ENCODE data around the gene PKNOX2.

Gene PKNOX2

GRCh38 chr11:125351868-125352250 lies 187.3 kb downstream of the PKNOX2 start:
- DNase-seq (ENCODE audit: low read depth, low spot score): no peak
- peaks cover 6% of the 10 kb centered on the region for H3K4me1 ChIP-seq (ENCODE audit: control insufficient read depth, insufficient read depth, low read length)
- no CpG with 5 or more reads among the region's 6 CpGs for WGBS (ENCODE audit: insufficient coverage, insufficient read length)
- H3K27me3 ChIP-seq (ENCODE audit: control insufficient read depth, insufficient read depth, low read length): no peaks in the 10 kb centered on the region; the same call in 1 of the 2 replicates
- H3K36me3 ChIP-seq (ENCODE audit: control insufficient read depth, insufficient read depth, low read length): no peaks in the 10 kb centered on the region
- H3K27ac ChIP-seq (ENCODE audit: low read length): no peak overlapping the region
- H3K9me3 ChIP-seq (ENCODE audit: control insufficient read depth, insufficient read depth, low read length): no peaks in the 10 kb centered on the region
- H3K4me3 ChIP-seq (ENCODE audit: low read length): no peak overlapping the region

DNA sequence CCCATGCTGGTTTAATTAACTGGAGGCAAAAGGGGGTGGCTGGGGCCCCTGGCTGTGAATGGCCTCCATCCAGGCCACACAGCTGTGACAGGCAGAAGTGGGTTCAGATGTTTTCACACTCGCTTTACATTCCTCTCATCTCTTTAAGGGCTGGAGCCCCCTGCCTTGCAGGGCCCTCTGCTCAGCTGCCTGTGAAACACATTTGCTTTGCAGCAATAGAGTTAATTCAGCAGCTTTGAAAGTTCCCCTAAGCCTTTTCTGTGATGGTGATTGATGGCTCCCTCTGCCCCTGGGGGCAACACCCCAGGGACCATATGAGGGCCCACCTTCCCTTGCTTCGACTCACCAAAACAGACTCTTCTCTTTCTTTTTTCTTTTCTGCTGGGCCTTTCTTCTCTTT lies 192.2 kb downstream of the PKNOX2 start:
- H3K4me3 ChIP-seq (ENCODE audit: low read length): no peak overlapping the region
- H3K36me3 ChIP-seq (ENCODE audit: control insufficient read depth, insufficient read depth, low read length): no peaks in the 10 kb centered on the region
- WGBS (ENCODE audit: insufficient coverage, insufficient read length): no CpG with 5 or more reads among the region's 2 CpGs
- H3K9me3 ChIP-seq (ENCODE audit: control insufficient read depth, insufficient read depth, low read length): no peaks in the 10 kb centered on the region
- DNase-seq (ENCODE audit: low read depth, low spot score): no peak
- H3K27me3 ChIP-seq (ENCODE audit: control insufficient read depth, insufficient read depth, low read length): no peaks in the 10 kb centered on the region
- H3K4me1 ChIP-seq (ENCODE audit: control insufficient read depth, insufficient read depth, low read length): no peaks in the 10 kb centered on the region
- H3K27ac ChIP-seq (ENCODE audit: low read length): no peak overlapping the region

- Histone ChIP-seq H3K27me3 (ENCODE audit: control insufficient read depth, insufficient read depth, low read length) (no peaks in the 10 kb centered on the region), H3K36me3 (ENCODE audit: control insufficient read depth, insufficient read depth, low read length) (no peaks in the 10 kb centered on the region), H3K4me1 (ENCODE audit: control insufficient read depth, insufficient read depth, low read length) (no peaks in the 10 kb centered on the region), H3K9me3 (ENCODE audit: control insufficient read depth, insufficient read depth, low read length) (no peaks in the 10 kb centered on the region), H3K27ac (ENCODE audit: low read length) (no peak overlapping the region), H3K4me3 (ENCODE audit: low read length) (no peak overlapping the region)
- WGBS (ENCODE audit: insufficient coverage, insufficient read length): no CpG with 5 or more reads among the region's 8 CpGs
- no peak for DNase-seq (ENCODE audit: low read depth, low spot score)
Observed at GRCh38 chr11:125357551-125357950, 193.0 kb downstream of the PKNOX2 start.

- no peaks in the 10 kb centered on the region for H3K9me3 ChIP-seq (ENCODE audit: control insufficient read depth, insufficient read depth, low read length)
- no peak for DNase-seq (ENCODE audit: low read depth, low spot score)
- no peaks in the 10 kb centered on the region for H3K36me3 ChIP-seq (ENCODE audit: control insufficient read depth, insufficient read depth, low read length)
- no CpG with 5 or more reads among the region's 6 CpGs for WGBS (ENCODE audit: insufficient coverage, insufficient read length)
- no peak overlapping the region for H3K4me3 ChIP-seq (ENCODE audit: low read length)
- H3K27ac ChIP-seq (ENCODE audit: low read length): no peak overlapping the region
- no peaks in the 10 kb centered on the region for H3K4me1 ChIP-seq (ENCODE audit: control insufficient read depth, insufficient read depth, low read length)
- no peaks in the 10 kb centered on the region for H3K27me3 ChIP-seq (ENCODE audit: control insufficient read depth, insufficient read depth, low read length)
Observed at GRCh38 chr11:125358254-125358840, 193.8 kb downstream of the PKNOX2 start.

DNA sequence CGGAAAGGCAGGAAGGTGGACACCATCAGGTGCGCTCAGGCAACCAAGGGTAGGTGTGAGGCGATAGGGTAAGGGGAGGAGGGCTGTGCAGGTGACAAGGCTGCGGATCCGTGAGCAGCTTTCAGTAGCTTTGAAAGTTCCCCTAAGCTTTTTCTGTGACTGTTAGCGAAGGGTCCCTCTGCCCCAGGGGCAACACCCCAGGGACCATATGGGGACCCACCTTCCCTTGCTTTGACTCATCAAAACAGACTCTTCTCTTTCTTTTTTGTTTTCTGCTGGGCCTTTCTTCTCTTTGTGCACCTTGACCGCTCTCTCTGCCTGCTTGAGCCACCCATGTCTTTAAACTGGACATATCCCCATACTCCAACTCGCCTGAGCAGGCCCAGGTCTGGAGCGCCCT lies 194.6 kb downstream of the PKNOX2 start:
- H3K27me3 ChIP-seq (ENCODE audit: control insufficient read depth, insufficient read depth, low read length): no peaks in the 10 kb centered on the region
- no peaks in the 10 kb centered on the region for H3K9me3 ChIP-seq (ENCODE audit: control insufficient read depth, insufficient read depth, low read length)
- no CpG with 5 or more reads among the region's 9 CpGs for WGBS (ENCODE audit: insufficient coverage, insufficient read length)
- H3K27ac ChIP-seq (ENCODE audit: low read length): no peak overlapping the region
- H3K36me3 ChIP-seq (ENCODE audit: control insufficient read depth, insufficient read depth, low read length): no peaks in the 10 kb centered on the region
- no peak for DNase-seq (ENCODE audit: low read depth, low spot score)
- H3K4me3 ChIP-seq (ENCODE audit: low read length): no peak overlapping the region
- H3K4me1 ChIP-seq (ENCODE audit: control insufficient read depth, insufficient read depth, low read length): no peaks in the 10 kb centered on the region

DNA sequence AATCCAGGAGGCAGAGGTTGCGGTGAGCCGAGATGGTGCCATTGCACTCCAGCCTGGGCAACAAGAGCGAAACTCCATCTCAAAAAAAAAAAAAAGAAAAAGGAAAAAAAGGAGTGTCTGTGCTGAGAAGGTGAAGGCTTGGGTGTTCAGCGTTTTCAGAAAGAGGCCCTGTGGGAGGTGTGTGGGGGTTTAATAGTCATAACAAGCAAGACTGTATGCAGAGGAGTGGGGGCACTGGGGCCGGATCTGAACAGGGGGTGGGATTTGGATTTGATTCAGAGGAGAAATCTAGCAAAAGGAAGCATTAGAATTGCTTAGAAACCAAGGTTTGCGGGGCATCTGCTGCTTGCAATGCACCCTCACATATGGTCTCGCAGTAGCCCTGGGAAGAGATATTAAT lies 195.5 kb downstream of the PKNOX2 start:
- WGBS (ENCODE audit: insufficient coverage, insufficient read length): no CpG with 5 or more reads among the region's 7 CpGs

DNA sequence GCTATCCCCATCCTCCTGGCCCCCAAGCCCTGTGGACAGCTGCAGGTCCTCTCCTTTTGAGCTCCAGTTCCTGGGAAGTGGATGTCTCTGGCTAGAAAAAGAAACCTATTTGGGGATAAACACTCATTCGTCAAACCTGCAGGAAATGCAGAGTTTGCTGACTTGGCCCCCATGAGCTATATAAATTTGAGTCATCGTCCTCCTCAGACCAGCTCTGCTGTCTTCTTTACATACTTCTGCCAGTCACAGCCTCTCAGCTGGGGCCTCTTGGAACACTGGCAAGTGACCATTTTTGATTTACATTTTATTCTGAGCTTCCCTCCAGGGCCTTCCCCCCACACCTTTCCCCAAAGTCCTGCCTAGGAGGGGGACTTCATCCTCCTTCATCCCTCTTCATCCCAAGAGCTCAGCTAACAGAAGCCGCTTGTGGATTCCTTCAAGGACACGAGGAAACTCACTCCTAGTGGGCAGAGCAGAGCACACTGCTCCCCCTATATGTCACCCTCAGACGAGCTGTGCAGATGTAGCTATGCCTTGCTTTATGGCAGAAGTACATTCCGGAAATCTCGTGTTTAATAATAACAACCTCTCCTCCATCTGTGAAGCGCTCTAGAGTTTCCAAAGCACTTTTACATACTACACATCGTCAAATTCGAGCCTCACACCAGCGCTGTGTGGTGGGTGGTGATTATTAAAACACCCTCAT lies 199.7 kb downstream of the PKNOX2 start:
- DNase-seq (ENCODE audit: low read depth, low spot score): no peak
- WGBS (ENCODE audit: insufficient coverage, insufficient read length): no CpG with 5 or more reads among the region's 11 CpGs
- Histone ChIP-seq H3K9me3 (ENCODE audit: control insufficient read depth, insufficient read depth, low read length) (no peaks in the 10 kb centered on the region), H3K4me3 (ENCODE audit: low read length) (no peak overlapping the region), H3K4me1 (ENCODE audit: control insufficient read depth, insufficient read depth, low read length) (no peaks in the 10 kb centered on the region), H3K27ac (ENCODE audit: low read length) (no peak overlapping the region), H3K36me3 (ENCODE audit: control insufficient read depth, insufficient read depth, low read length) (no peaks in the 10 kb centered on the region), H3K27me3 (ENCODE audit: control insufficient read depth, insufficient read depth, low read length) (no peaks in the 10 kb centered on the region)

More for the DNA sequence above, 195.5 kb downstream of the PKNOX2 start:
- Histone ChIP-seq H3K27ac (ENCODE audit: low read length) (no peak overlapping the region), H3K27me3 (ENCODE audit: control insufficient read depth, insufficient read depth, low read length) (no peaks in the 10 kb centered on the region), H3K4me3 (ENCODE audit: low read length) (no peak overlapping the region), H3K36me3 (ENCODE audit: control insufficient read depth, insufficient read depth, low read length) (no peaks in the 10 kb centered on the region), H3K9me3 (ENCODE audit: control insufficient read depth, insufficient read depth, low read length) (no peaks in the 10 kb centered on the region), H3K4me1 (ENCODE audit: control insufficient read depth, insufficient read depth, low read length) (no peaks in the 10 kb centered on the region)
- DNase-seq (ENCODE audit: low read depth, low spot score): no peak

DNA sequence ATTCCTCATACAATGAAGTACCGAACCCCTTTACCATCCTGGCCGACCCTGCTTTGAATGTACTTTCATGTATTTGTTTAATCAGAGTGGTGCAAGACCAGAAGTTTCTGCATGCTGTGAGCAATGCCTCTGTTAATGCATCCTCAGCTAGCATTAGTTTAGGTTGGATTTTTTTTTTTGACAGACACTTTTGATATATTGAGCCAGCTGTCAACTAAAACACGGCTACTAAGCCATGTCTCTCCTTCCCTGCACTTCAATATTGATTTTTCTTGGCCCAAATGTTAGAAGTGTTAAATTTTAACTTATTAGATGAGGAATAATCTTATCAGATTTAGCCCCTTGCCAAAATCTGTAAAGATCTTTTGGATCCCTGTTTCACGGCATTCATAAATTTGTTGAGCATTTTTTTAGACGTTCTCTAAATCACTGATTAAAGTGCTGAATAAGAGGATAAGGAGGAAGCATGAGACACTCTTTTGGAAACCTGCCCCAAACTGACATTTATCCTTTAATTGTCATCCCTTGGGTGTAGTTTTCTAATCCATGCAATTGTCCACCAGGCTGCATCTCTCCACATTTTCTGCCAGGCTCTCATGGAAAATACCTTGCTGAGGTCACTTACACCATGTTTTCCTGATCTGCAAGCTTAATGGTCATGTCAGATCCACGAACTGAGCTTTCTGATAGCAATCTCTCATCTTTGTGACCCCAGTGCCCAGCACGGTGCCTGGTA lies 200.8 kb downstream of the PKNOX2 start:
- no peaks in the 10 kb centered on the region for H3K9me3 ChIP-seq (ENCODE audit: control insufficient read depth, insufficient read depth, low read length)

GRCh38 chr11:125367710-125368109 lies 203.2 kb downstream of the PKNOX2 start:
- no peak overlapping the region for H3K4me3 ChIP-seq (ENCODE audit: low read length)
- H3K4me1 ChIP-seq (ENCODE audit: control insufficient read depth, insufficient read depth, low read length): peaks cover 15% of the 10 kb centered on the region
- no peaks in the 10 kb centered on the region for H3K27me3 ChIP-seq (ENCODE audit: control insufficient read depth, insufficient read depth, low read length)
- no peak for DNase-seq (ENCODE audit: low read depth, low spot score)
- no peaks in the 10 kb centered on the region for H3K9me3 ChIP-seq (ENCODE audit: control insufficient read depth, insufficient read depth, low read length)
- H3K36me3 ChIP-seq (ENCODE audit: control insufficient read depth, insufficient read depth, low read length): no peaks in the 10 kb centered on the region
- H3K27ac ChIP-seq (ENCODE audit: low read length): no peak overlapping the region
- no CpG with 5 or more reads among the region's 8 CpGs for WGBS (ENCODE audit: insufficient coverage, insufficient read length)

More for the DNA sequence above, 200.8 kb downstream of the PKNOX2 start:
- Histone ChIP-seq H3K36me3 (ENCODE audit: control insufficient read depth, insufficient read depth, low read length) (no peaks in the 10 kb centered on the region), H3K27ac (ENCODE audit: low read length) (no peak overlapping the region), H3K4me3 (ENCODE audit: low read length) (no peak overlapping the region), H3K27me3 (ENCODE audit: control insufficient read depth, insufficient read depth, low read length) (no peaks in the 10 kb centered on the region), H3K4me1 (ENCODE audit: control insufficient read depth, insufficient read depth, low read length) (peaks cover 4% of the 10 kb centered on the region)
- no peak for DNase-seq (ENCODE audit: low read depth, low spot score)
- 100% methylated on average over 2 of the region's 7 CpGs for WGBS (ENCODE audit: insufficient coverage, insufficient read length)

DNA sequence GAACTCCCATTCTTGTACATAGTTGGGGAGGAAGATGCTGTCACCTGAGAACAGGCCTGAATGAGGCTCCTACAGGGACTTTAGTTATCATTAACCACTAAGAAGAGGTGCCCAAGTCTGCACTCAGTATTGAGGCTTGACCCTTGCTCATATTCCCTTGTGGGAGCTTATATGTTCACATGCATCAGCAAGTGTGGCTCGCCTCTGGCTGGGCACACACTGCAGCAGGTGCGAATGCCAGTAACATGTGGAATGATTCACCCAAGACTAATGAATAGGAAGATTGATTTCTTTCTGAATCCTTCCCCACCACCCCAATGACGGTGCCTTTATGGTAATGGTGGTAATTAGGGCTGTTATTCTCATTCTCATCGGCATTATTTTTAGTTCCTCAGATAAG lies 204.2 kb downstream of the PKNOX2 start:
- no peaks in the 10 kb centered on the region for H3K27me3 ChIP-seq (ENCODE audit: control insufficient read depth, insufficient read depth, low read length)
- H3K4me3 ChIP-seq (ENCODE audit: low read length): no peak overlapping the region
- H3K27ac ChIP-seq (ENCODE audit: low read length): no peak overlapping the region
- no peaks in the 10 kb centered on the region for H3K36me3 ChIP-seq (ENCODE audit: control insufficient read depth, insufficient read depth, low read length)
- DNase-seq (ENCODE audit: low read depth, low spot score): no peak
- no peaks in the 10 kb centered on the region for H3K9me3 ChIP-seq (ENCODE audit: control insufficient read depth, insufficient read depth, low read length)
- whole genome bisulfite sequencing (ENCODE audit: insufficient coverage, insufficient read length): no CpG with 5 or more reads among the region's 4 CpGs
- H3K4me1 ChIP-seq (ENCODE audit: control insufficient read depth, insufficient read depth, low read length): peaks cover 15% of the 10 kb centered on the region

Measured in iPS DF 6.9 (cell line).